ENCODE results near the gene ALDH1B1. TPM values are rescaled to one million over a fixed set of nuclear protein-coding genes. Genes with fewer than 3 reads are reported as not detected.

ALDH1B1 gene
- total RNA-seq, 1 donor from 2014 or later, result 9.0 TPM

GRCh38 chr9:38358390-38359296, 33.9 kb upstream of the ALDH1B1 start:
- Mint-ChIP-seq H3K36me3 (ENCODE audit: low read depth) (no peaks in the 10 kb centered on the region), H3K27ac (no peak overlapping the region), H3K9me3 (no peaks in the 10 kb centered on the region), H3K27me3 (peaks cover 3% of the 10 kb centered on the region), H3K4me1 (peaks cover 6% of the 10 kb centered on the region), H3K4me3 (no peak overlapping the region)
- ATAC-seq (ENCODE audit: low read depth) (no peak), DNase-seq (no peak)
- ChIA-PET POLR2A (interaction anchor here (0.6 kb wide), 1 partner anchor 608 kb away, joined by 4 read pairs; no protein-coding TSS in a partner anchor), CTCF (no interaction called here)
- intact Hi-C loops (cut with micrococcal nuclease), result no loop called here
- TF ChIP-seq, protein P1, sequence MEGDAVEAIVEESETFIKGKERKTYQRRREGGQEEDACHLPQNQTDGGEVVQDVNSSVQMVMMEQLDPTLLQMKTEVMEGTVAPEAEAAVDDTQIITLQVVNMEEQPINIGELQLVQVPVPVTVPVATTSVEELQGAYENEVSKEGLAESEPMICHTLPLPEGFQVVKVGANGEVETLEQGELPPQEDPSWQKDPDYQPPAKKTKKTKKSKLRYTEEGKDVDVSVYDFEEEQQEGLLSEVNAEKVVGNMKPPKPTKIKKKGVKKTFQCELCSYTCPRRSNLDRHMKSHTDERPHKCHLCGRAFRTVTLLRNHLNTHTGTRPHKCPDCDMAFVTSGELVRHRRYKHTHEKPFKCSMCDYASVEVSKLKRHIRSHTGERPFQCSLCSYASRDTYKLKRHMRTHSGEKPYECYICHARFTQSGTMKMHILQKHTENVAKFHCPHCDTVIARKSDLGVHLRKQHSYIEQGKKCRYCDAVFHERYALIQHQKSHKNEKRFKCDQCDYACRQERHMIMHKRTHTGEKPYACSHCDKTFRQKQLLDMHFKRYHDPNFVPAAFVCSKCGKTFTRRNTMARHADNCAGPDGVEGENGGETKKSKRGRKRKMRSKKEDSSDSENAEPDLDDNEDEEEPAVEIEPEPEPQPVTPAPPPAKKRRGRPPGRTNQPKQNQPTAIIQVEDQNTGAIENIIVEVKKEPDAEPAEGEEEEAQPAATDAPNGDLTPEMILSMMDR (IDR thresholded peaks at IDR 0.05), result no peak

GRCh38 chr9:38359297-38359653, 33.2 kb upstream of the ALDH1B1 start:
- Mint-ChIP-seq H3K36me3 (ENCODE audit: low read depth) (no peaks in the 10 kb centered on the region), H3K27ac (no peak overlapping the region), H3K27me3 (peaks cover 3% of the 10 kb centered on the region), H3K9me3 (no peaks in the 10 kb centered on the region), H3K4me1 (peaks cover 6% of the 10 kb centered on the region), H3K4me3 (no peak overlapping the region)
- DNase-seq, result no peak
- no peak for ATAC-seq (ENCODE audit: low read depth)
- TF ChIP-seq, protein P1 (IDR thresholded peaks at IDR 0.05), result no peak
- ChIA-PET CTCF (no interaction called here), POLR2A (no interaction called here)
- intact Hi-C loops (cut with micrococcal nuclease), result no loop called here

GRCh38 chr9:38359689-38360385, 32.7 kb upstream of the ALDH1B1 start:
- ChIA-PET CTCF (no interaction called here), POLR2A (no interaction called here)
- intact Hi-C loops (cut with micrococcal nuclease), result no loop called here
- Mint-ChIP-seq H3K27me3 (peaks cover 5% of the 10 kb centered on the region), H3K27ac (no peak overlapping the region), H3K4me3 (no peak overlapping the region), H3K4me1 (peaks cover 6% of the 10 kb centered on the region), H3K9me3 (no peaks in the 10 kb centered on the region), H3K36me3 (ENCODE audit: low read depth) (no peaks in the 10 kb centered on the region)
- DNase-seq (no peak), ATAC-seq (ENCODE audit: low read depth) (no peak)
- TF ChIP-seq, protein P1 (IDR thresholded peaks at IDR 0.05), result no peak

DNA sequence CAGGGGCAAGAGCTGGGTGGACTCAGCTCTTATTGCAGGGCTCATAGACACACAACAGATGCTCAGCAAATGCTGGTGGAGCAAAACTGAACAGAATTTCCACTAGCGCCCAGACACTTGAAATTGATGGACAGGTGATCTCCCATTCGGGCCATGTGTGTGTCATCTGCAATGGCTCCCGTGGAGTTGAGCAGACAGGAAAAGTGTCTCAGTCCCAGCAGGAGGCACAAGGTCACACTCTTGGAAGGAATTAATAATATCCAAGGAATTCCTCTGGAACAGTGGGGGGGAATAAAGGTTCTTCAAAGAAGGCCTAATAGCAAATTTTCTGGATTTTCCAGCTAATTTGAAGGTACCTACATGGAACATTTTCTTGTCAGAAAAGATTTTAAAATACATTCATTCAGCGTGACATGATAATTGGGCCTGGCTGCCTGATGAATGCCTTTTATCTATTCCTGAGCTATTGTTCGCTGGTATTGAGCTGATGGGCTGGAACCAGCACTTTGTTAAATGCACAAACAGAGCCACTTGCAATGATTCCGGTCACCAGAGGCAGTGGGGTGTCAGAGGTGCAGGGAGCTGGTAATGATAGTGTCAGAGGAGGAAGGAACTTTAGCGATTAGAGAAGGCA, 31.5 kb upstream of the ALDH1B1 start:
- H3K4me1 Mint-ChIP-seq, result peaks cover 6% of the 10 kb centered on the region
- no peak overlapping the region for H3K27ac Mint-ChIP-seq
- peaks cover 7% of the 10 kb centered on the region for H3K27me3 Mint-ChIP-seq
- H3K4me3 Mint-ChIP-seq, result no peak overlapping the region
- intact Hi-C loops (cut with micrococcal nuclease), result no loop called here
- ChIA-PET CTCF (interaction anchor here (0.9 kb wide), 1 partner anchor 10 kb away, joined by 3 read pairs; no protein-coding TSS in a partner anchor), POLR2A (interaction anchor here (0.6 kb wide), 1 partner anchor 461 kb away, joined by 8 read pairs; no protein-coding TSS in a partner anchor)
- ATAC-seq (ENCODE audit: low read depth) (no peak), DNase-seq (no peak)
- TF ChIP-seq, protein P1 (IDR thresholded peaks at IDR 0.05), result no peak
- H3K36me3 Mint-ChIP-seq (ENCODE audit: low read depth), result no peaks in the 10 kb centered on the region
- H3K9me3 Mint-ChIP-seq, result no peaks in the 10 kb centered on the region
